ENCODE data around the gene YARS1.
"Not testable (repeated sequence)": the region's sequence is repeated elsewhere in the genome, so short reads cannot be mapped to it uniquely, and the experiment has no call there.

DNA sequence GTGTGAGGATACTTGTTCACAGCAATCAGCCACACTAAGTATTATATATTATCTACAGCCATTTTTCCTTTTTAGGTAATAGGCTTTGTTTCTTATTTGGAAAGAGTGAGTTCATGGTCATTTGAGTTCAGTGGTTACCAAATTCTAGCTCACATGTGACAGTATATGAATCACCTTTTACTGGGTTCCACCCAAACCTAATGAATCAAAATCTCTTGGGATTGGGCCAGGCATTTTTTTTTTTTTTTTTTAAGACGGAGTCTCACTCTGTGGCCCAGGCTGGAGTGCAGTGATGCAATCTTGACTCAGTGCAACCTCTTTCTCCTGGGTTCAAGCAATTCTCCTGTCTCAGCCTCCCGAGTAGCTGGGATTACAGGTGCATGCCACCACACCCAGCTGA lies 27.8 kb downstream of the YARS1 start:
- TF ChIP-seq POLR2AphosphoS5 (IDR thresholded peaks at IDR 0.05): not testable (repeated sequence)
- TF ChIP-seq, protein P1, sequence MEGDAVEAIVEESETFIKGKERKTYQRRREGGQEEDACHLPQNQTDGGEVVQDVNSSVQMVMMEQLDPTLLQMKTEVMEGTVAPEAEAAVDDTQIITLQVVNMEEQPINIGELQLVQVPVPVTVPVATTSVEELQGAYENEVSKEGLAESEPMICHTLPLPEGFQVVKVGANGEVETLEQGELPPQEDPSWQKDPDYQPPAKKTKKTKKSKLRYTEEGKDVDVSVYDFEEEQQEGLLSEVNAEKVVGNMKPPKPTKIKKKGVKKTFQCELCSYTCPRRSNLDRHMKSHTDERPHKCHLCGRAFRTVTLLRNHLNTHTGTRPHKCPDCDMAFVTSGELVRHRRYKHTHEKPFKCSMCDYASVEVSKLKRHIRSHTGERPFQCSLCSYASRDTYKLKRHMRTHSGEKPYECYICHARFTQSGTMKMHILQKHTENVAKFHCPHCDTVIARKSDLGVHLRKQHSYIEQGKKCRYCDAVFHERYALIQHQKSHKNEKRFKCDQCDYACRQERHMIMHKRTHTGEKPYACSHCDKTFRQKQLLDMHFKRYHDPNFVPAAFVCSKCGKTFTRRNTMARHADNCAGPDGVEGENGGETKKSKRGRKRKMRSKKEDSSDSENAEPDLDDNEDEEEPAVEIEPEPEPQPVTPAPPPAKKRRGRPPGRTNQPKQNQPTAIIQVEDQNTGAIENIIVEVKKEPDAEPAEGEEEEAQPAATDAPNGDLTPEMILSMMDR (IDR thresholded peaks at IDR 0.05; ENCODE audit: poor library complexity, severe bottlenecking): not testable (repeated sequence)

Measured in neural cell (in vitro differentiated cells).